Lower leg skin (tissue), 4 donors: ENCODE results near the gene MYO15B. TPM values are rescaled to one million over a fixed set of nuclear protein-coding genes. Genes with fewer than 3 reads are reported as not detected.

Experiments used
- DNase-seq, 2 donors: peaks; one replicate each; pipeline ENCODE4 v3.0.0-alpha.2; 2019; ENCODE audit warnings: low spot score in 2 of 2
- H3K4me3 ChIP-seq: fragments of 200-600 bp; sonication (generic); 2 replicates; pipeline ENCODE4 v1.5.1; 2017; ENCODE audit warnings: mild to moderate bottlenecking, low read depth; ENCODE audit not compliant: poor library complexity, severe bottlenecking
- POLR2A ChIP-seq, 2 donors: fragments of 450-650 bp; IDR thresholded peaks; one replicate each; pipeline ENCODE4 v1.6.1; 2016 to 2017; ENCODE audit warnings: antibody characterized with exemption in 2 of 2, mild to moderate bottlenecking in 1 of 2, moderate library complexity in 1 of 2
- WGBS, 2 donors: methylation state at CpG; one replicate each; pipeline ENCODE4 v1.1.5; 2018; 5-methylcytosine and 5-hydroxymethylcytosine counted together
- intact Hi-C: fragments of 100-400 bp; cut with DNase I; formaldehyde crosslinking; loops from one replicate; pipeline ENCODE4 v1.15.0; 2023; ENCODE audit warnings: low total_unique reads
- total RNA-seq, 4 donors: library from RNA; depleted of rRNA; stranded (reverse); fragments of >200 nt; gene quantifications; one replicate each; pipeline ENCODE4 v1.1.0, GENCODE V29; 2016
- TF ChIP-seq, protein P1 (sequence below), 3 donors: fragments of 450-650 bp; IDR thresholded peaks; one replicate each; pipeline ENCODE4 v1.5.1; 2016; ENCODE audit warnings: antibody characterized with exemption in 3 of 3, mild to moderate bottlenecking in 3 of 3, moderate library complexity in 2 of 3

Gene MYO15B
- total RNA-seq, 4 donors from 2014 or later: 32.1 to 103 (median 38.9) TPM

- no peak overlapping the region for H3K4me3 ChIP-seq
- no peak for TF ChIP-seq POLR2A (IDR thresholded peaks at IDR 0.05)
- TF ChIP-seq, protein P1, sequence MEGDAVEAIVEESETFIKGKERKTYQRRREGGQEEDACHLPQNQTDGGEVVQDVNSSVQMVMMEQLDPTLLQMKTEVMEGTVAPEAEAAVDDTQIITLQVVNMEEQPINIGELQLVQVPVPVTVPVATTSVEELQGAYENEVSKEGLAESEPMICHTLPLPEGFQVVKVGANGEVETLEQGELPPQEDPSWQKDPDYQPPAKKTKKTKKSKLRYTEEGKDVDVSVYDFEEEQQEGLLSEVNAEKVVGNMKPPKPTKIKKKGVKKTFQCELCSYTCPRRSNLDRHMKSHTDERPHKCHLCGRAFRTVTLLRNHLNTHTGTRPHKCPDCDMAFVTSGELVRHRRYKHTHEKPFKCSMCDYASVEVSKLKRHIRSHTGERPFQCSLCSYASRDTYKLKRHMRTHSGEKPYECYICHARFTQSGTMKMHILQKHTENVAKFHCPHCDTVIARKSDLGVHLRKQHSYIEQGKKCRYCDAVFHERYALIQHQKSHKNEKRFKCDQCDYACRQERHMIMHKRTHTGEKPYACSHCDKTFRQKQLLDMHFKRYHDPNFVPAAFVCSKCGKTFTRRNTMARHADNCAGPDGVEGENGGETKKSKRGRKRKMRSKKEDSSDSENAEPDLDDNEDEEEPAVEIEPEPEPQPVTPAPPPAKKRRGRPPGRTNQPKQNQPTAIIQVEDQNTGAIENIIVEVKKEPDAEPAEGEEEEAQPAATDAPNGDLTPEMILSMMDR (IDR thresholded peaks at IDR 0.05): no peak
- DNase-seq: no peak
- WGBS, 2 donors: 82 to 89% methylated on average over 3 of the region's 3 CpGs
- intact Hi-C loops: no loop called here
Measured at GRCh38 chr17:75664099-75664549, 76.5 kb downstream of the MYO15B start.

DNA sequence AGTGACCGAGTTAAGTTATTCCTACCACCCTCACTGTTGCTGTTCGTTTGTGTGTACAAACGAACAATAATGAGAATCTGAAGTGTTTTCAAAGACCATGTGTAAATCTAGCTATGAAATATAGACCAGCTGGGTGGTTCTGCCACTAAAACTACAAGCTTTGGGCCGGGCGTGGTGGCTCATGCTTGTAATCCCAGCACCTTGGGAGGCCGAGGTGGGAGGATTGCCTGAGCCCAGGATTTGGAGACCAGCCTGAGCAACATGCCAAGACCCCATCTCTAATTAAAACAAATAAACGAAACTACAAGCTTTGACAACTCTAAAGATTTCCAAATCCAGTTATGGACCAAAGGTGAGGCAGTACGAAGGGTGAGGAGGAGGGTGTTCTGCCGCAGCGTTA lies 78.4 kb downstream of the MYO15B start:
- intact Hi-C loops: no loop called here
- H3K4me3 ChIP-seq: no peak overlapping the region
- TF ChIP-seq, protein P1 (IDR thresholded peaks at IDR 0.05): no peak
- no peak for TF ChIP-seq POLR2A (IDR thresholded peaks at IDR 0.05)
- WGBS, 2 donors: 82 to 87% methylated on average over 10 of the region's 10 CpGs
- no peak for DNase-seq

DNA sequence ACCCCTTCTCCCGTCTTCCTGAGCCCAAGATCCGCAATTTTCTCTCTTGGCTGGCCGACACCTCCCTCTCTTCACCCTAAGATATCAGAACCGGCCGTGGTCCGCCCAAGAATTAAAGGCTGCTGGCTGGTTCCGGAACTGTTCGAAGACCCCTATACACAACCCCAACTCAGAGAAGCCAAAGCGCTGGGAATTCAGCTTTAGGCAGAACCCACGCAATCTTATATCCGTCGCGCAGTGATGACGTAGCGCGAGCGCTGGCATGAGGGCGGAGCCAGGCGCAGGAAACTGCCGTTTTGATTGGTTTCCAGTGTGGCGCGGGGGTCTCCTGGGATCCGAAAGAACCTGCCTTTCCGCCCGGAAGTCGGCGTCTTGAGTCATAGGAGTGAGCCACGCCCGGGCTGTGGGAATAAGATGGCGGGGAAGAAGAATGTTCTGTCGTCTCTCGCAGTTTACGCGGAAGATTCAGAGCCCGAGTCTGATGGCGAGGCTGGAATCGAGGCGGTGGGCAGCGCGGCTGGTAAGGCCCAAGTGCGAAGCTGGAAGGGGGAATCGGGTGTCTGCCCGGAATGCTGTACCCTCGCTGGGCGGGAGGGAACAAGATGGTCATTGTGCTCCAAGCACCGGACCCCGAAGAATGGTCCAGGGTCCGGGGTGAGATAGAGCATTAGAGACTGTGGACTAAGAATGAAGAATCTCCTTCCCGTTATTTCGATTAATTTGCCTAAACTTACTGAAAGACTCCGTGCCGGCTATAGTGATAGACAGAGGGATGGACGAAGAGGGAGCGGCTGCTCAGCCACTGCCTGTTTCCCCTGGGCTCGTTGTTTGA lies 79.6 kb downstream of the MYO15B start, which contains the start of the genes RECQL5 and SAP30BP:
TSS of gene RECQL5 (minus strand) at position 196 of the 832 bp plus-strand sequence. CDS start 597 bp downstream, outside the sequence.
TSS of gene SAP30BP (plus strand) at position 380 of the 832 bp plus-strand sequence. CDS start at position 415, 35 bp downstream.
- 0% methylated on average over 55 of the region's 55 CpGs for WGBS, 2 donors
- peak; percentile 96 to 100 for DNase-seq
- intact Hi-C loops: no loop called here
- peak in 1 of 2 donors; percentile 79 for TF ChIP-seq POLR2A (IDR thresholded peaks at IDR 0.05)
- TF ChIP-seq, protein P1 (IDR thresholded peaks at IDR 0.05): no peak
- H3K4me3 ChIP-seq: peak within 1 kb of the TSS; percentile 79

DNA sequence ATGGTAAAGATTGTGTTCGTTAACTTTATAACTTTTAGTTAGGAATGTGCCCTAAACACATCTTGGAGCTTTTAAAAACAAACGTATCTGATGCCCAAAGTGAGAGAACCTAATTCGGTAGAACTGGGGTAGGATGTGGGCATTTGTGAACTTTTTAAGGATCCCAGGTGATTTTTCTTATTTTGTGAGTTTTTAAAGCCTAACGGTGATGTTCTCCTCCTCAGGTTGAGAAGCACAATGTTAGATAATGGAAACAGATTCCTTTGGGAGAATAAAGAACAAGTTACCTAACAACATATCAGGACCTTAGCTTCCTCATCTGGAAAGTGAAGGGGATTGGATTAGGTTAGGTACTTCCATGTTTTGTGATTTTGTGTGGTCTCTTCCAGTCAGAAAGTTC lies 80.2 kb downstream of the MYO15B start:
- peak overlapping the region; percentile 79 for H3K4me3 ChIP-seq
- intact Hi-C loops: no loop called here

GRCh38 chr17:75668489-75668888 lies 80.9 kb downstream of the MYO15B start:
- no peak for DNase-seq
- intact Hi-C loops: no loop called here
- WGBS, 2 donors: 66 to 70% methylated on average over 4 of the region's 4 CpGs
- no peak overlapping the region for H3K4me3 ChIP-seq
- TF ChIP-seq, protein P1 (IDR thresholded peaks at IDR 0.05): no peak
- TF ChIP-seq POLR2A (IDR thresholded peaks at IDR 0.05): no peak

More for the DNA sequence above, 80.2 kb downstream of the MYO15B start:
- WGBS, 2 donors: 5 to 9% methylated on average over 4 of the region's 4 CpGs
- DNase-seq: no peak
- TF ChIP-seq, protein P1 (IDR thresholded peaks at IDR 0.05): no peak
- no peak for TF ChIP-seq POLR2A (IDR thresholded peaks at IDR 0.05)
